HG03066 (cell line): ENCODE data around the gene ATP6V0A4.
"Not testable (repeated sequence)": the region's sequence is repeated elsewhere in the genome, so short reads cannot be mapped to it uniquely, and the experiment has no call there.

Source experiments
- ATAC-seq: cut with Tn5 transposase; IDR thresholded peaks from one replicate; pipeline ENCODE4 v1.9.1; 2021; ENCODE audit warnings: low read depth; ENCODE audit not compliant: unreplicated experiment

Gene ATP6V0A4

GRCh38 chr7:138797715-138798320 lies at the start of gene ATP6V0A4, which contains the start of gene TMEM213:
TSS of gene ATP6V0A4 (minus strand) at chr7:138798196. CDS start at chr7:138771247, 26,949 bp downstream.
TSS of gene TMEM213 (plus strand) at chr7:138797994. CDS start at chr7:138798105, 111 bp downstream.
- ATAC-seq, result no peak

- ATAC-seq, result no peak
Observed at GRCh38 chr7:138845711-138846110, 47.7 kb upstream of the ATP6V0A4 start.

- ATAC-seq, result no peak
Observed at GRCh38 chr7:138843632-138844580, 45.9 kb upstream of the ATP6V0A4 start.

GRCh38 chr7:138842111-138842510 lies 44.1 kb upstream of the ATP6V0A4 start:
- ATAC-seq, result no peak

- ATAC-seq, result no peak
Observed at GRCh38 chr7:138838166-138838565, 40.2 kb upstream of the ATP6V0A4 start.

- no peak for ATAC-seq
Observed at GRCh38 chr7:138837627-138838026, 39.6 kb upstream of the ATP6V0A4 start.

- no peak for ATAC-seq
Observed at GRCh38 chr7:138835087-138835486, 37.1 kb upstream of the ATP6V0A4 start.

GRCh38 chr7:138834583-138834982 lies 36.6 kb upstream of the ATP6V0A4 start:
- ATAC-seq, result no peak

GRCh38 chr7:138833596-138833995 lies 35.6 kb upstream of the ATP6V0A4 start:
- no peak for ATAC-seq

GRCh38 chr7:138832966-138833365 lies 35.0 kb upstream of the ATP6V0A4 start:
- no peak for ATAC-seq

- ATAC-seq, result no peak
Observed at GRCh38 chr7:138829335-138829734, 31.3 kb upstream of the ATP6V0A4 start.

GRCh38 chr7:138828302-138828701 lies 30.3 kb upstream of the ATP6V0A4 start:
- ATAC-seq, result no peak

- no peak for ATAC-seq
Observed at GRCh38 chr7:138825049-138825721, 27.2 kb upstream of the ATP6V0A4 start.

- no peak for ATAC-seq
Observed at GRCh38 chr7:138822867-138823535, 25.0 kb upstream of the ATP6V0A4 start.

- no peak for ATAC-seq
Observed at GRCh38 chr7:138821912-138822311, 23.9 kb upstream of the ATP6V0A4 start.

GRCh38 chr7:138819625-138820024 lies 21.6 kb upstream of the ATP6V0A4 start:
- ATAC-seq, result no peak

GRCh38 chr7:138816650-138817049 lies 18.7 kb upstream of the ATP6V0A4 start:
- ATAC-seq, result no peak

GRCh38 chr7:138814816-138815332 lies 16.9 kb upstream of the ATP6V0A4 start:
- no peak for ATAC-seq

- ATAC-seq, result no peak
Observed at GRCh38 chr7:138813945-138814344, 15.9 kb upstream of the ATP6V0A4 start.

- ATAC-seq, result not testable (repeated sequence)
Observed at GRCh38 chr7:138811327-138811726, 13.3 kb upstream of the ATP6V0A4 start.
